SW480 (cell line): Measurements from ENCODE around the gene FTO.
"Not testable (repeated sequence)": the region's sequence is repeated elsewhere in the genome, so short reads cannot be mapped to it uniquely, and the experiment has no call there.

Experiments used
- DNase-seq: peaks from one replicate; pipeline ENCODE4 v3.0.0-alpha.2; 2016; ENCODE audit warnings: low spot score

Gene FTO

DNA sequence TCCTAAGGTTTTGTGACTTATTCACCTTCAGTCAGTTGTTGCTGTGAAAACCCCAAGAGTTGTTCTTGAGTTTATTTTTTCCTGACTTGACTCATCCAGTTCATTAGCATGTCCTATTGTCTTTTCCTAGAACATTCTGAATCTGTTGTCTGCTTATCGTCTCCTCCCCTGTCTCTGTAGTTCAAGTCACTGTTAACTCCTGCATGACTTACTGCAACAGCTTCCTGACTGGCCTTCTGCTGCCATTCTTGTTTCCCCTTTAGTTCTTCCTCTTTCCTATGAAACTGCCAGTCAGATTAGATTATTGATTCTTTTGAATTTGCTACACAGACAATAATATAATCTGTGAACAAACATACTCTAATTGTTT is 161.5 kb downstream of the FTO start:
- DNase-seq = peak; percentile 5

DNA sequence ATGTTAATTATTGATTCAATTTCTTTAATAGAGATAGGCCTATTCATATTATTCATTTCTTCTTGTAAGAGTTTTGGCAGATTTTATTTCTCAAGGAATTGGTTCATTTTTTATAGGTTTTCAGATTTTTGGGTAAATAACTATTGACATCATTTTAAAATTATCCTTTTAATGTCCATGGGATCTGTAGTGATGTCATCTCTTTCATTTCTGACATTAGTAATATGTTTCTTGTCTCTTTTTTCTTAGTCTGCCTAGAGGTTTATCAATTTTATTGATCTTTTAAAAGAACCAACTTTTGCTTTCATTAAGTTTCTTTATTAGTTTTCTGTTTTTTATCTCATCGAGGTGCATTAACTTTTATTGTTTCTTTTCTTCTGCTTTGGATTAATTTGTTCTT is 162.6 kb downstream of the FTO start:
- no peak for DNase-seq

DNA sequence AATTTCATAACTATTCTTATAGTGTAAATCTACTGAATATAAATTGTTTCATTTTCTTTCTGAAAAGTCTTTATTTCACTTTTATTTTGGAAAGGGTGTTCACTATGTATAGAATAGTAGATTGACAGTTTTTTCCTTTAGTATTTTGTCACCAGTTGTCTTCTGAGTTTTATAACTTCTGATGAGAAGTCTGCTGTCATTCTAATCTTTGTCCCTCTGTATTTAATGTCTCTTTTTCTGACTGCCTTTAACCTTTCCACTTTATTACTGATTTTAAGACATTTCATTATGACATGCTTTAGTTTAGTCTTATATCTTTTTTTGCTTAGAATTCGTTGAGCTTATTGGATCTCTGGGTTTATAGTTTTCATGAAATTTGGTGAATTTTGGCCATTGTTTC is 166.9 kb downstream of the FTO start:
- no peak for DNase-seq

DNA sequence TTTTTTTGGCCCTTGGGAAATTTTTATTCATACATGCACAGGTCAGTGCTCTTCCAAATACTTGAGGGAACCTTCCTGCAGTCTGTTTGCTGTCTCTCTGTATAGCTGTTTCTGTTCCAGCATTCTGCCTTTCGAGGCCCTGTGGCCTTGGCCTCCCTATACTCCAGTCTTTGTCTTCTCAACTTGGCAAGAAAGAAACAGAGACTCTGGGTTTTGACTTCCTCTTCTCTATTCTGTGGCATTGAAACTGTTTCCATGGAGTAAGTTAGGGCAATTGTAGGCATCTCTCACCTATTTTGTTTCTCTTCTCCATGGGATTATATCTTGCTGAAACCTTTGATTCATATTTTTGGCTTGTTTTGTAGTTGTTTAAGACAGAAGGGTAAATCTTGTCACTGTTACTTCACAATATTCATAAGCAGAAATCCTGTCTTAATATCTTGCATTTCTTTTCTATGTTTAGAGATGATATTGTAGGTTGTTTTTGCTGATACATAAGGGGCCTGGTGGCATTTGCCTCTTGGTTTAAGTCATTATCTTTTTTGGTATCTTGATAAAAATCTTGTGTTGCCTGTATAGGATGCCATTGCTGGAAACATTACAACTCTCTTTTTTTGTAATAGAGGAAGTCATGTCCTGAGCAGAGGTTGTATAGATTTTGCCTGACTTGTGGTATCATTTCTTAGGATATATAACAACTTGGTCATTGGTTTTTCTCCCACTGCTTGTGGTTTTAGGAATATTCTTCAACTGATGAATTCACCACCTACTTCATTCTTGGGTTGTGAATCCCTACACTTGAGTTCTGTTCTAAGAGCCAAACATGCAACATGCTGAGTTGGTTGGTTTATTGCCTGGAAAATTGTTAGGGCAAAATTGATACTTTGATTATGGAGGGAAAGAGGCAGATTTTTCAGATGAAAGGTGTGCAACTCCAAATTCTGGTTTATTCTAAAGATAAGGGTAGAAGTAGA is 168.6 kb downstream of the FTO start:
- no peak for DNase-seq

DNA sequence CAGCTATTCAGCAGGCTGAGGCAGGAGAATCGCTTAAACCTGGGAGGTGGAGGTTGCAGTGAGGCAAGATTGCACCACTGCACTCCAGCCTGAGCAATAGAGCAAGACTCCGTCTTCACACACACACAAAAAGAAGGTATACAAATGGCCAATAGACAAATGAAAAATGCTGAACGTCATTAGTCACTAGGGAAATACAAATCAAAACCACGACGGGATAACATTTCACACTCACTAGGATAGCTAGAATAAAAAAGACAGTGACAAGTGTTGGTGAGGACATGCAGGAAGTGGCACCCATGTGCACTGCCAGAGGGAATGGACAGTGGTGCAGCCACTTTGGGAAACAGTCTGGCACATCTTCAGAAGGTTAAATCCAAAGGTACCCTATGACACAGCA is 172.9 kb downstream of the FTO start:
- DNase-seq = no peak

DNA sequence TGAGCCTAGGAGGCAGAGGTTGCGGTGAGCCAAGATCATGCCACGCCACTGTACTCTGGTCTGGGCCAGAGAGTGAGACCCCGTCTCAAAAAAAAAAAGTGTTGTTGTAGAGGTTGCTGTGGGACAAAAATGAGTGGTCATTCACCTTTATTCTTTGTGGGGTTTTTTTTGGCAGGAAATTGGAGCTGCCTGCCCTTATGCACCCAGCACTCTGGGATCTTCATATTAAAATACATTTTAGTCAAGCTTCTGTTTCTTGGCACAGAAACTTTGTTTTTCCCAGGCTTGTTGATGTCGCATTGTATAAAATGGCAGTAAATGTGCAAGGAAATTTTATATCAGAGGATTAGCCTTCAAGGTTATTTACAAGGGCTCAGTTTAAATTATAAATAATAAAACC is 174.3 kb downstream of the FTO start:
- no peak for DNase-seq

DNA sequence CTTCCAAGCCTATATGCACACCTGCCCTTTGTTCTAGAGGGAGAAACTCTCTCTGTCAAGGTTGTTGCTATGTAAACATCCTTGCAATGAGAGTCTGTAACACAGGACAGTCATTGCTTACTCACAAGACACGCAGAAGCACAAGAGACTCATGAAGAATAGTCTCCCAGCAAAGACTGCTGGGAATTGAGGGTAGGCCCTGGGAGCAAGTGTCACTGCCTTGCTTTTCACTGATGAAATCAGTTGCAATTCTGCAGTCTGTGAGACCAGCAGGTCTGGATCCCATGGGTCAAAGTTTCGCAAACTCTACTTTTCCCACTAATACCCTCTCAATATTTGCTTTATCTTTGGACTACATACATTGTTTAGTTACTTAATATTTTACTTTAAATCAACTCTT is 177.4 kb downstream of the FTO start:
- peak; percentile 4 for DNase-seq

DNA sequence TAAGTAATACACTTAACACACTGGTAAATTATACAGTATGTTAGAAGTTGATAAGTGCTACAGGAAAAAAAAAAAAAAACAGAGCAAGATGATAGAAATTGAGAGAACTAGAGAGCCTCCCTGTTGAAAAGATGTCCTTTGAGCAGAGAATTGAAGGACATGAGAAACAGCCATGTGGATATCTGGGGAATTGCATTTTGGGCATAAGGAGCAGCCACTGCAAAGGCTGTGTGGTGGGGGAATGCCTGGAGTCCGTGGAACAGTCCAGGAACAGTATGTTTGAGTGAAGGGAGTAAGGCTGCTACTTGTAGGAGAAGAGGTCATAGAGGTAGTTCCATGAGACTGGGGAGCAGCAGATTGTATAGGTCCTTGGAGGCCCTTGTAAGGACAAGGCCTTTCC is 178.4 kb downstream of the FTO start:
- no peak for DNase-seq

DNA sequence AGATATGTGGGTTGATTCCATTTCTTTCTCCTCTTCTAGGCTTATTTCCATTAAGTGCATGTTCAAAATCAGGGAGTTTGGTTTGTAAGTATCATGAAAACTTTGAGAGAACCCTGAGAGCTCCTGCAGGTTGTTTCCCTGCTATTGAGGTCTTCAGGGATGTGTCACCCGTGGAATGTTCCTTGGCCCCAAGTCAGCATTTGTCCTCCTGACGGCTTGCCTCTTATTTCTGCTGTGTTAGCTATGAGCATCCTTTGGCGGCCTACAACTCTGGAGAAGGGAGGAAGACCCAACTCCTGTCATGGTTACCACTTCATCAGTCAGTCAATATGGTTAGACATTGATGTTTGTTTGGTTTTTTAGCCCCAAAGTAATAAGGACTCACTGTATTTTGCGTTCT is 180.8 kb downstream of the FTO start:
- no peak for DNase-seq

DNA sequence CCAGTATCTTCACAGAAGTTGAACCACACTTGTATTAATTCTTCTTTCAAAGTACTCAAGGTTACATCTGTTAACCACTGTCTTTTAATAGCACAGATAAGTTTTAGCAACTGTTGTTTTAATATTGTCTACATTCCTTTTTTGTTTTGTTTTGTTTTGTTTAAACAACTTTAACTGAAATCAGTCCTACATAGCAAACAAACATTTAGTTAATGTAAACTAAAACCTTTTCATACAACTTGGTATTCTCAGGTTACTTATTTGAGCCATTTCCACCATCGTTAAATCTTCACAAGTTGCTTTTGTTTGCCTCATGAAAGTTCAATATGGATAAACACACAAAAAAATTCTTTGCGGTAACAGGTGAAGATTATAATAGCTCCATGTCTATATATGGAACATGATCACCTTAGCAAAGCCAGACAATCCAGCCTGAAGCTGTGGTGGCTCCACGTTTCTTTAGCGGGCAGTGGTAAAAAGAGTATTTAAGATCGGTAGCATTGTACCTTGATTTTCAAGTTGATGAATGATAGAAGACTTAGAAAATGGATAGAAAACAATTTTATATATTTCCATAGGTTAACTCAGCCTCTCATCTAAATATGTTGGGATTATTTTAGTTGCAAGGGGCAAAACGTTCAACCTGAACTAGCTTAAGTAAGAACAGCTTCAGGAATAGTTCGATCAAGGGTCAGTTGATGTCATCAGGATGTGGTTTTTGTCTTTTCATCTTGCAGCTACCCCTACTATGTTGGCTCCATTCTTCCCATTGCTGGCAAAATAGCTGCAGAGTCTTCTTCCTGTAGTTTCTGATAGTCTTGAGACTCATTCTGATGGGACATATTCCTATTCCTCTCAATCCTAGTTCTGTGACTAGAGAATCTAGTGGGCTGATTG is 182.8 kb downstream of the FTO start:
- DNase-seq = no peak

DNA sequence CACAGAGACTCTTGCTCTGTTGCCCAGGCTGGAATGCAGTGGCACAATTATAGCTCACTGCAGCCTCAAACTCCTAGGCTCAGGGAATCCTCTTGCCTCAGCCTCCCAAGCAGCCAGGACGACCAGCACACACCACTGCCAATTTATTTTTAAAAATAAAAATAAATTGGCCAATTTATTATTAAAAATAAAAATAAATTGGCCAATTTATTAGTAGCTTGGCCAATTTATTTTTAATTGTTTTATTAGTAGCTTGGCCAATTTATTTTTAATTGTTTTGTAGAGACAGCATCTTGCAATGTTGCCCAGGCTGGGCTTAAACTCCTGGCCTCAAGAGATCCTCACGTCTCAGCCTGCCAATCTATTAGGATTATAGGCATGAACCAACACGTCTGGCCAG is 184.3 kb downstream of the FTO start:
- no peak for DNase-seq

DNA sequence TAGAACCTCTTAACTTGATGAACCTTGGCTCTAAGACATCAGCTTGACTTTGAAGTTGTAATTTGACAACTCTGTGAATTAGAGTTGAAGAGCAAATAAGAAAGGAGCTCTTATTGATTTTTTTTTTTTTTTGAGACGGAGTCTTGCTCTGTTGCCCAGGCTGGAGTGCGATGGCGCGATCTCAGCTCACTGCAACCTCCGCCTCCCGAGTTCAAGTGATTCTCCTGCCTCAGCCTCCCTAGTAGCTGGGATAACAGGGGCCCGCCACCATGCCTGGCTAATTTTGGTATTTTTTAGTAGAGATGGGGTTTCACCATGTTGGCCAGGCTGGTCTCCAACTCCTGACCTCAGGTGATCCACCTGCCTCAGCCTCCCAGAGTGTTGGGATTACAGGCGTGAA is 186.9 kb downstream of the FTO start:
- not testable (repeated sequence) for DNase-seq

DNA sequence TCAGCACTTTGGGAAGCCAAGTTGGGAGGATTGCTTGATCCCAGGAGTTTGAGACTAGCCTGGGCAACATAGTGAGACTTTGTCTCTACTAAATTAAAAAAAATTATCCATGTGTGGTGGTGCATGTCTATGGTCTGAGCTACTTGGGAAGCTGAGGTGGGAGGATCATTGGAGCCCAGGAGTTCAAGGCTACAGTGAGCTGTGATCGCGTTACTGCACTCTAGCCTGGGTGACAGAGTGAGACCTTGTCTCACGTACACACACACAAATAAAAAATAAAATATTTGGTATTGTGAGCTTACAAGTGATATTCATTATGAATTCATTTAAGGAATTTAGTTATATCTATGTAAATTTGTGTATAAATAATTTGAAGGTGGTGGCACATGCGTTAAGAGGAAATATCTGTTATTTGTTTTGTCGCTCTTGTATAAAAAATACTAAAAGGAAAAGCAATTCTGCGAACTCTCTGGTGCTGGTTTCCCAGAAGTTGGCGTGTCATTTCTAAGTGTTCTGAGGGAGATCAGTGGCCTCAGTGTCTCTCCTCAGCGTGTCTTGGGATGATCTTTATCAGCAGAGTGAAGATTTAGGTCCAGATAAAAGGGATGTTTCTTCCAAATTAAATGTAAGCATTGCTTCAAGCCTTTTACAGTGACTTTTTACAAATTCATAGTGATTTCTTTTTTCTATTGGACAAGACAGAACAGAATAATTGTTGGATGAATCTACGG is 187.6 kb downstream of the FTO start:
- DNase-seq = no peak

DNA sequence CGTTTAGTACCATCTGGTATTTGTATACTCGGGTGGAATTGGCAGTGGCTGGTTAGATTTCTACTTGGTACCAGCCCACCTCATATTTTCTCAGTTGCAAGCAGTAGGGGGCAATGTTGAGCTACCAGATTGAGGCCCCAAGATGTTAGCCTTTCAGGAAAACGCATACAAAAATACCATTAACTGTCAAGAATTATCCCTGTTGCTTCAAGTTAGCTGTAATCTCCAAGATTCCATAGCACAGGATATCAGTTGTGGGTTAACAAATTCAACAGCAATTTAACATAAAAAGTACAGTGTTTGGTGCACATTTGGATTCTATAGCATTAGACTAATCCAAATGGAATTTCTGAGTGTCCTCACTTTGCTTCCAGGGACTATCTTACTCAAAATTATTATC is 188.2 kb downstream of the FTO start:
- DNase-seq = peak; percentile 18

DNA sequence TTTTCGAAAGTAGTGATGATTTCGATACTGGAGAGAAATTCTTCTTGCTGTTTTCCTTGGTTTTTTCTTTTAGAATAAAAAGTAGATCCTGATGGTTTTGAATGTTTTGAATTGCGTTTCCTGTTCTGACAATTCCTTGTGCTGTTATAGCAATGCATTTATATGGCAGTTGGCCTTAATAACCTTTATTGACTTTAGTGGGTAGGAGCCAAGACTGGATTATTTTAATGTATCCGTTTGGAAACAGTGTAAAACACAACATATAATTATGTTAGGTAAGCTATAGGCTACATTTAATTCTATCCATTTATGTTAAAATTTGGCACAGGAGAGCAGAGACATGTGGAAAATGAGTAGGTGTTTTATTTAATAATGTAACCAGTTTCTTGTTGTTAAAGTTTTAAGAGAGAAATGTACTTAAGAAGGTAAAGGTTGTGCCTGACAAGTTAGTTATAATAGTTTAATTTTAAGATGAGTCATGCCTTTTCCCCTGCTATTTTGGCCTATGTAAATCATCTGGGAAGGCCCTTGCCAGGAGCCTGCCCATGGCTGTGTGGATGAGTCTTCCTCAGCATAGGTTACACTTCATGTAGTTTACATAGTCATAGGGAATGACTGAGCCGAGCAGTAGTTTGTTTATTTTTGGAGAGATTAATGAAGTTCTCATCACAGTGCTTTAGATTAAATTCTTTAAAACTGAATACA is 189.9 kb downstream of the FTO start:
- DNase-seq = no peak

DNA sequence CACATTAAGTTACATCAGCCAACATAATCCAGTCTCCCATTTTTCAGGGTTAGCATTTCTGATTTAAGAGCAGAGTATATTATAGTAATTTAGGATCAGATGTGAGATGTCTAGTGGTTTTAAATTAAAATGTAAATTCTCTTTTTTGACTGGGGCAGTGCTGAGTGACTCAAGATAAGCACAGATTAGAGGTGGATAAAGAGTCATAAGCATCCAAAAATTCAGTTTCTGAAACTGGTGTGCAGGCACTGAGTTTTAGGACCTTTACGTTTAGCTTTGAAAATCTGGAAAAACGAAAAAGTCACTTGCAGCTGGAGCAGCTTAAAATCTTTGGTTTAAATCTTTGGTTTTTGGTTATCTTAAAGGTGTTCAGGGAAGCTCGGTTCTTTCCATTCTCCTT is 190.7 kb downstream of the FTO start:
- DNase-seq = no peak

DNA sequence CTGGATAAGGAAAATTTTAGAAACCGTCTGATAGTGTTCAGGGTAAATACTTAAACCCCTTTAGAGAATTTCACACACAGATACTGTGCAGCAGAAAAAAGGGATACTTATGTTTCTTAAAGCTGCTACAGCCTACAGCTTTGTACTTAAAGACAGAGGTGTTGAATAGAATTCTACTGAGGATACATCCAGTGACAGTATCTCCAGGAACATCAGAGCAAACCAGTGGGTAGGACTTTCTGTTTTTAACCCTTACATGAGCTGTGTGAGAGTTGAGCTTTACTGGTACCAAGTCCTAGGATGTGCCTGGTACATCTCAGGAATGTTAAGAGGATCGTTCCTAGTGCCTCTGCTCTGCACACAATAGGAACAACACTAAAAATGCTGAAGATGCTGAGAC is 191.5 kb downstream of the FTO start:
- DNase-seq = no peak

DNA sequence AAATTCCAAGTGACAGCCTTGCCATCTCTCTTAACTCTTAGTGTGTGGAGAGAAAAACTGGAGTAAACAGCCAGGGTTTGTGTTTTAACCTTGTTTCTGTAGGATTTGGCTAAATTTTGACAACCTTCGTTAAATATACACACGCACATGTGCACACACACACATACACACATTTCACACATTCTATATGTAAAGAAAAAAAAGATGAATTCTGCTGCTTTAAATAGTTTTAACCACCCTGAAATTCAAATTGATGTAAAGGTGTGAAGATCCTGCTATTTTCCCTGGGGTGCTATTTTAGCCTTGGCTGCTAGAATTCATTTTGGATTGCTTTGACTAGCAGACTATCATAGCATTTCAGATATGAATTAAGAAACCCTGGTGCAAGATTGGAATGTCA is 191.9 kb downstream of the FTO start:
- no peak for DNase-seq

DNA sequence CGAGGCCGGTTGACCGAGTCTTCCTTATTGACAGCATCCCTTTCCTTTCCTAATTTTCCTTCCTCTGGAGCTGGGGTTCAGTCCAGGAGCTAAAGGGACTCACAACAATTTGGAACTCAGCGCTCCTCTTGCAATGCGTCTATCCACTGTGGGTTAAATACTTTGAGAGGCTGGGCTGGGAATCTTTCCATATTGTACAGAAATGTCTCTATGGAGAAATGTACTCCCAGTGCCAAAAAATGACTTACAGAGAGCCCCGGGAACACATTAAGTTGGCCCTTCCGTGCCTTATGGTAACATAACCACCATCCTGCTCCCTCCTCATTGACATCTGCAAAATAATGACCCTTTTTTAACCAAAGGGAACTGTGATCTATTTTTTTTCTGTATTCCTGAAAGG is 192.8 kb downstream of the FTO start:
- no peak for DNase-seq

DNA sequence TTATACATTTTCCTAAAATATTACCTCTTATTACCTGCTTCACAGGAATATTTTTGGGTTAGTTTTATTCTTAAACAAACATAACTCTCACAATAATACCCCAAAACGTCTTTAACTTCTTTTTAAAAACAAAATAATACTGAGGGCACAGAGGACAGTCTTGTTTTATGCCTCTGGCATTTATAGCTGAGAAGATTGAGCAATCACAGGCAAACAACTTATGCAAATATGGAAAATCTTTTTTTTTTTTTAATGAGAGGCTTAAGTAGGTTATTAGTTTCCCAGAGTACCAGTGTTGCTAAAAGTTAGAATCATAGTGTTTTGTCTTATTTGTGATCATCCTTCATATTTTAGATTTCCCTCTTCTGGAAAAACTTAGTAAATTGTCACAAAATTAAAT is 195.0 kb downstream of the FTO start:
- no peak for DNase-seq

DNA sequence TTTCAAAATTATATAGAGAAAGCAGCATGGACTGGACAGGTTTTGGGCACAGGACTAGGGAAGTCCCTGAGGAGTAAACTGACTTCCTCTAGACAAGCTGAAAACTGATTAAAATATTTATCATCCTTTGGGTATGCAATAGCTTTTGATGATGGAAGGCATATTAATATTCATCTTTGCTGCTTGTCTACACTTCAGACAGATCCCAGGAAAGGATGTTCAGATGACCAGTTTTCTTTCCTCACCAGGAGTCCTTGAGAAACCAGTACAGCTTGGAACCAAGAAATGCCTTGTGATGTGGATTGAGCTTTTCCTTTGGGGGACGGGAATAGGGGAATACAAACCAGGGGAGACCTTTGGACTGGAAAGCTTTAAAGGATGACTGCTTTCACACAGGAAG is 195.5 kb downstream of the FTO start:
- no peak for DNase-seq

DNA sequence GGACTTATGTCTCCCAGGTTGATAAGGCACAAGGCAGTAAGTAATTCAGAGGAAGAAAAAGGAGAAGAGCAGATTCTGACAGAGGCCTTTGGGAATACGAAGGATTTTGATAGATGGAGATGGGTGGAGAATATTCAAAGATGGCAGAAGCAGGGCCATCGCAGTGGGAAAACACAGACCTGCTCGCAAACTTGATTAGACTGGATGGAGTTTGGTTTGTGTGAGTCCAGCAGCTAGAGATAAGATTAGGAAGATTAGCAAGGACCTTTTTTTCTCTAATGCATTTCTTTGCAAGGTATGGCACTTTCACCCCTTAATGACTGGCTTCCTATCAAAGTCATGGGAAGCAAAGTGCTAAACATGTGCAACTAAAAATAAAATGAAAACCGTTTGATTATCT is 196.7 kb downstream of the FTO start:
- DNase-seq = no peak
